CD4-positive, alpha-beta memory T cell (primary cell): ENCODE results near the gene OLFML2A. TPM values are rescaled to one million over a fixed set of nuclear protein-coding genes. Genes with fewer than 3 reads are reported as not detected.

Experiments
- CTCF ChIA-PET: fragments of 350-600 bp; sonication (Branson Sonifier 250); formaldehyde crosslinking; loops from one replicate; lab custom pipeline; 2021; ENCODE audit warnings: inconsistent platforms; ENCODE audit not compliant: partially characterized antibody; lab: Charles Lee
- POLR2A ChIA-PET: fragments of 350-600 bp; sonication (Branson Sonifier 250); formaldehyde crosslinking; loops from one replicate; lab custom pipeline; 2021; ENCODE audit not compliant: partially characterized antibody; lab: Charles Lee
- DNase-seq, 5 donors: peaks; one replicate each; pipeline versions ENCODE4 v3.0.0 to v3.0.0-alpha.2; 2020 to 2022; ENCODE audit warnings: mixed read lengths in 1 of 5
- H3K27ac ChIP-seq: one replicate; pipeline ENCODE4 v1.7.0; 2013; ENCODE audit warnings: low read depth, low read length
- H3K27me3 ChIP-seq: 2 replicates; pipeline ENCODE4 v1.7.0; 2013; ENCODE audit warnings: mild to moderate bottlenecking, low read length, moderate library complexity; ENCODE audit not compliant: insufficient read depth
- H3K36me3 ChIP-seq: 2 replicates; pipeline ENCODE4 v1.7.0; 2013; ENCODE audit warnings: mild to moderate bottlenecking, low read length, moderate library complexity; ENCODE audit not compliant: insufficient read depth
- H3K4me1 ChIP-seq: 2 replicates; pipeline ENCODE4 v1.7.0; 2013; ENCODE audit warnings: mild to moderate bottlenecking, low read length, moderate library complexity; ENCODE audit not compliant: insufficient read depth
- H3K4me3 ChIP-seq, 2 donors: one replicate each; pipeline ENCODE4 v1.7.0; 2013; ENCODE audit warnings: low read length in 2 of 2, mild to moderate bottlenecking in 1 of 2
- H3K9me3 ChIP-seq, 2 donors: one replicate each; pipeline ENCODE4 v1.7.0; 2013; ENCODE audit warnings: low read length in 2 of 2, control low read depth in 1 of 2; ENCODE audit not compliant: control insufficient read depth in 1 of 2
- H3K27ac Mint-ChIP-seq, 7 donors: one replicate each; pipeline ENCODE4 v1.8.0; 2020 to 2021; ENCODE audit warnings: mixed read lengths in 7 of 7, mild to moderate bottlenecking in 6 of 7, inconsistent platforms in 3 of 7, moderate library complexity in 3 of 7
- H3K27me3 Mint-ChIP-seq, 2 donors: one replicate each; pipeline ENCODE4 v1.8.0; 2020 to 2021; ENCODE audit warnings: mixed read lengths in 2 of 2
- H3K36me3 Mint-ChIP-seq, 2 donors: one replicate each; pipeline ENCODE4 v1.8.0; 2020 to 2021; ENCODE audit warnings: mixed read lengths in 2 of 2, inconsistent platforms in 1 of 2, mild to moderate bottlenecking in 1 of 2
- H3K4me1 Mint-ChIP-seq, 4 donors: one replicate each; pipeline ENCODE4 v1.8.0; 2020 to 2021; ENCODE audit warnings: mixed read lengths in 4 of 4, mild to moderate bottlenecking in 1 of 4
- H3K4me3 Mint-ChIP-seq, 8 donors: one replicate each; pipeline ENCODE4 v1.8.0; 2020 to 2021; ENCODE audit warnings: mixed read lengths in 8 of 8, mild to moderate bottlenecking in 7 of 8, moderate library complexity in 6 of 8, inconsistent platforms in 3 of 8
- H3K9me3 Mint-ChIP-seq, 8 donors: one replicate each; pipeline ENCODE4 v1.8.0; 2020 to 2021; ENCODE audit warnings: mixed read lengths in 8 of 8, mild to moderate bottlenecking in 5 of 8, inconsistent platforms in 3 of 8, moderate library complexity in 1 of 8
- intact Hi-C: fragments of 100-400 bp; cut with micrococcal nuclease; formaldehyde crosslinking; loops from one replicate; pipeline ENCODE4 v1.15.1; 2023
- polyA plus RNA-seq, 2 donors: library from polyadenylated mRNA; unstranded; fragments of 300-500 nt; fragmentation: Illumina TruSeq; gene quantifications; one replicate each; pipeline ENCODE4 v1.2.3, GENCODE V29; 2021
- total RNA-seq, 2 experiments: library from RNA; stranded (reverse); gene quantifications; one replicate each; pipeline ENCODE4 v1.2.3, GENCODE V29; 2021

The OLFML2A gene
- total and polyA plus RNA-seq, 4 experiments from 2014 or later = not detected

DNA sequence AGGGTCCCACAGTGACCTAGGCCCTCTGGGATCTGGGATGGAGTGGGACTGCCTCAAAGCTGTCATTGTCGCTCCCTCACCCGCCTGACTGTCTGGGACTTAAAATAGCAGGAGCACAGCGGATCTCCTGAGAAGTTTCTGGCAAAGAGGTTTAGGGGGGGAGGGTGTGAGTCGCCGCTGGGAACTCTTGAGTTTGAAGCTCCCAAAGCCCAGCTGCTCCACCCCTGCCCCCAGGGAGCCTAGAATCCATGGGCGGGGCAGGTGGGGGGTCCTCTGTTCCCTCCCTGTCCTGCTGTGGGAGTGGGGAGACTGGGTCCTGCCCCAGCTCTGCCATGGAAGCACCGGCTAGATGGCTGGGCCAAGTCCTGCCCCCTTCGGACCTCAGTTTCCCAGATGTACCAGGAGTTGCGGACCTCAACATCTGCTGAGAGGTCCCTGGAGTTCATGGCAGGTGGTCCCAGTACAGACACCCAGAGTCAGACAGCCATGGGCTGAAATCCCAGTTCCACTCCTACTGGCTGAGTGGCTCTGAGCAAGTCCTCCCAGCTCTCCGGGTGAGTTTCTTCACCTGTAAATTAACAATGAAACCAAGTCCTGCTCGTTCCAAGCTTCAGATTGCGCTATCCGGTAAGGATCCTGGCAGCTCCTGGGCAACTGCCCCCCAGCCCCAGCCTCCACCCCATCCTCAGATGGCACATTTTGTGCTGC is 75.3 kb downstream of the OLFML2A start:
- no peak overlapping the region for H3K27ac ChIP-seq
- intact Hi-C loops = loop anchor here (2.0 to 5.0 kb wide), 2 partner anchors 140 to 235 kb away; no protein-coding TSS in a partner anchor
- H3K9me3 ChIP-seq = no peaks in the 10 kb centered on the region
- ChIA-PET POLR2A (interaction anchor here (1.3 to 3.2 kb wide), 4 partner anchors 9 to 81 kb away, joined by 6 to 23 read pairs (median 18); partner anchors contain the start of genes ARPC5L, NR6A1 and RPL35), CTCF (interaction anchor here (0.6 to 10.5 kb wide), 20 partner anchors 9 to 336 kb away, joined by 3 to 230 read pairs (median 4); partner anchors contain the start of genes ARPC5L, NR6A1, OLFML2A and RPL35)
- Mint-ChIP-seq H3K4me3 (peak overlapping the region in 4 of 8 donors; percentile 48 to 74 (median 68)), H3K36me3 (peaks cover under 1 to 4% of the 10 kb centered on the region in 2 donors), H3K27me3 (peaks cover 0 to 3% of the 10 kb centered on the region in 2 donors), H3K27ac (peak overlapping the region in 6 of 7 donors; percentile 29 to 83 (median 64)), H3K9me3 (peaks cover 0 to 2% (median 0%) of the 10 kb centered on the region in 8 donors), H3K4me1 (peaks cover 5 to 19% (median 6%) of the 10 kb centered on the region in 4 donors)
- peaks cover 6% of the 10 kb centered on the region for H3K36me3 ChIP-seq
- no peaks in the 10 kb centered on the region for H3K27me3 ChIP-seq
- H3K4me3 ChIP-seq = peak overlapping the region in 1 of 2 donors; percentile 58
- peaks cover 11% of the 10 kb centered on the region for H3K4me1 ChIP-seq
- peak in 1 of 5 donors; percentile 37 for DNase-seq

GRCh38 chr9:124852829-124853531 is 76.0 kb downstream of the OLFML2A start, which contains the start of gene WDR38:
WDR38 (plus strand) TSS chr9:124853460; CDS start chr9:124853532, 72 bp downstream.
- peaks cover 13% of the 10 kb centered on the region for H3K36me3 ChIP-seq
- Mint-ChIP-seq H3K4me3 (peak within 1 kb of the TSS; percentile 55 to 79 (median 72)), H3K4me1 (peaks cover 5 to 19% (median 6%) of the 10 kb centered on the region in 4 donors), H3K9me3 (peaks cover 0 to 2% (median 0%) of the 10 kb centered on the region in 8 donors), H3K36me3 (peaks cover 7 to 11% of the 10 kb centered on the region in 2 donors), H3K27ac (peak within 1 kb of the TSS; percentile 57 to 95 (median 83)), H3K27me3 (peaks cover 0 to 1% of the 10 kb centered on the region in 2 donors)
- H3K27me3 ChIP-seq = no peaks in the 10 kb centered on the region
- peak within 1 kb of the TSS; percentile 69 for H3K27ac ChIP-seq
- peaks cover 11% of the 10 kb centered on the region for H3K4me1 ChIP-seq
- DNase-seq = peak; percentile 78 to 91 (median 80)
- intact Hi-C loops = loop anchor here (1.0 to 5.0 kb wide), 4 partner anchors 41 to 236 kb away; no protein-coding TSS in a partner anchor
- H3K9me3 ChIP-seq = no peaks in the 10 kb centered on the region
- POLR2A ChIA-PET = interaction anchor here (0.6 to 3.2 kb wide), 8 partner anchors 9 to 342 kb away, joined by 3 to 23 read pairs (median 6); partner anchors contain the start of genes ARPC5L, NR6A1, OLFML2A and RPL35
- CTCF ChIA-PET = interaction anchor here (0.6 to 10.5 kb wide), 34 partner anchors 9 to 528 kb away, joined by 3 to 230 read pairs (median 4); partner anchors contain the start of genes ARPC5L, GAPVD1, NR6A1 and OLFML2A
- peak within 1 kb of the TSS; percentile 3 to 58 for H3K4me3 ChIP-seq

DNA sequence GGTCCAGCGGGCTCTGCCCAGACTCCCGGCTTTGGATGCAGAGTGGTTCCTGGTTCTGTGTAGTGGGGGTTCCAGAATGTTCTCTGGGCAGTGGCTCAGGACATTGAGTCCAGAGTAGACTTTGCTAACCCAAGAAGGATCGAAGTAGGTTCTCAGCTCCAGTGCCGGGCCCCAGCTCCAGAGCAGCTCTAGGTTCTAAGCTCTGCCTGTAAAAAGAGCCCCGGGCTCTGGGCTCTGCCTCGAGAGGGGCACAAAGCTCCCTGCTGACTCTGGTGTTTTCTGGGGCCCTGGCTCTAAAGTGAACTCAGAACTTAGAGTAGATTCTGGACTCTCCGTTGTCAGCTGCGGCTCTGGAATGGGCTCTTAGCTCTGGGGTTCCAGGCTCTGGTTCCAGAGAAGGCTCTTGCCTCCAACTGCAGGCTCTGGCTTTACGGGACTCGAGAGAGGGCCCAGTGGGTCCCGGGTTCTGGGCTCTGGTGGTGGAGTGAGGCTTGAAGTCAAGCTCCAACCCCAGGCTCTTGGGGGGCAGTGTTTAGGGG is 76.7 kb downstream of the OLFML2A start:
- peaks cover 0 to 2% (median 0%) of the 10 kb centered on the region in 8 donors for H3K9me3 Mint-ChIP-seq
- Histone ChIP-seq H3K4me3 (peak overlapping the region in 1 of 2 donors; percentile 58), H3K27me3 (no peaks in the 10 kb centered on the region), H3K27ac (peak overlapping the region; percentile 69), H3K4me1 (peaks cover 11% of the 10 kb centered on the region), H3K9me3 (no peaks in the 10 kb centered on the region), H3K36me3 (peaks cover 20% of the 10 kb centered on the region)
- H3K36me3 Mint-ChIP-seq = peaks cover 7 to 18% of the 10 kb centered on the region in 2 donors
- H3K4me1 Mint-ChIP-seq = peaks cover 5 to 19% (median 6%) of the 10 kb centered on the region in 4 donors
- intact Hi-C loops = loop anchor here (1.0 to 5.0 kb wide), 4 partner anchors 41 to 237 kb away; no protein-coding TSS in a partner anchor
- H3K27ac Mint-ChIP-seq = peak overlapping the region; percentile 57 to 92 (median 72)
- ChIA-PET CTCF (interaction anchor here (0.6 to 10.5 kb wide), 28 partner anchors 8 to 527 kb away, joined by 3 to 230 read pairs (median 4); partner anchors contain the start of genes ARPC5L, GAPVD1, NR6A1 and OLFML2A), POLR2A (interaction anchor here (0.6 to 3.2 kb wide), 7 partner anchors 8 to 342 kb away, joined by 3 to 23 read pairs (median 5); partner anchors contain the start of genes ARPC5L, NR6A1, OLFML2A and RPL35)
- peaks cover 0 to 1% of the 10 kb centered on the region in 2 donors for H3K27me3 Mint-ChIP-seq
- DNase-seq = no peak
- H3K4me3 Mint-ChIP-seq = peak overlapping the region in 7 of 8 donors; percentile 41 to 79 (median 58)

DNA sequence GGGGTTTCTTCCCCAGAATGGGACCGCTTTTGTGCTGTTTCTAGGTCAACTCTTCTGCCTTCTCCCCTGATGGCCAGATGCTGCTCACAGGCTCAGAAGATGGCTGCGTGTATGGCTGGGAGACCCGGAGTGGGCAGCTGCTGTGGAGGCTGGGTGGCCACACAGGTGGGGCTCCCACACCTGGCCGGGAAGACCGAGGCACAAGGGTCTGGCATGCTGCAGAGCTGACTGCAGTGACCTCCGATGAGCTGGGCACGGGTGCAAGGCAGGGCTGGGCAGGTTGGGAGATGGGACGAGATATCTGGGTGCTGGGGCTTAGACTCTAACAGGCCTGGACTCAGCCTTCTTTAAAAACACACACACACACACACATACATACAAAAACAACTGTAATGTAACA is 77.2 kb downstream of the OLFML2A start:
- ChIA-PET POLR2A (interaction anchor here (1.4 to 3.2 kb wide), 6 partner anchors 8 to 85 kb away, joined by 3 to 23 read pairs (median 10); partner anchors contain the start of genes ARPC5L, NR6A1 and RPL35), CTCF (interaction anchor here (0.7 to 10.5 kb wide), 22 partner anchors 8 to 407 kb away, joined by 3 to 230 read pairs (median 4); partner anchors contain the start of genes ARPC5L, GAPVD1, NR6A1 and OLFML2A)
- Mint-ChIP-seq H3K9me3 (peaks cover 0 to 2% (median 0%) of the 10 kb centered on the region in 8 donors), H3K27me3 (peaks cover 0 to 1% of the 10 kb centered on the region in 2 donors), H3K4me1 (peaks cover 5 to 21% (median 7%) of the 10 kb centered on the region in 4 donors), H3K36me3 (peaks cover 7 to 23% of the 10 kb centered on the region in 2 donors), H3K27ac (peak overlapping the region; percentile 57 to 95 (median 82)), H3K4me3 (peak overlapping the region in 3 of 8 donors; percentile 37 to 71 (median 57))
- peak overlapping the region; percentile 69 for H3K27ac ChIP-seq
- no peaks in the 10 kb centered on the region for H3K9me3 ChIP-seq
- H3K27me3 ChIP-seq = no peaks in the 10 kb centered on the region
- H3K4me3 ChIP-seq = no peak overlapping the region
- peaks cover 24% of the 10 kb centered on the region for H3K36me3 ChIP-seq
- intact Hi-C loops = loop anchor here (5.0 kb wide), 1 partner anchor 142 kb away; no protein-coding TSS in a partner anchor
- peaks cover 16% of the 10 kb centered on the region for H3K4me1 ChIP-seq
- DNase-seq = no peak

GRCh38 chr9:124854822-124855221 is 77.9 kb downstream of the OLFML2A start:
- ChIA-PET CTCF (interaction anchor here (1.1 to 10.5 kb wide), 7 partner anchors 14 to 273 kb away, joined by 3 to 230 read pairs (median 14); partner anchors contain the start of genes NR6A1 and OLFML2A), POLR2A (interaction anchor here (1.4 to 3.2 kb wide), 4 partner anchors 15 to 86 kb away, joined by 3 to 15 read pairs (median 4); no protein-coding TSS in a partner anchor)
- Histone ChIP-seq H3K4me1 (peaks cover 22% of the 10 kb centered on the region), H3K27me3 (no peaks in the 10 kb centered on the region), H3K9me3 (no peaks in the 10 kb centered on the region), H3K4me3 (no peak overlapping the region), H3K27ac (no peak overlapping the region), H3K36me3 (peaks cover 31% of the 10 kb centered on the region)
- H3K9me3 Mint-ChIP-seq = peaks cover 0 to 2% (median 0%) of the 10 kb centered on the region in 8 donors
- DNase-seq = no peak
- intact Hi-C loops = loop anchor here (5.0 kb wide), 1 partner anchor 143 kb away; no protein-coding TSS in a partner anchor
- H3K27ac Mint-ChIP-seq = peak overlapping the region in 6 of 7 donors; percentile 17 to 92 (median 52)
- H3K36me3 Mint-ChIP-seq = peaks cover 10 to 30% of the 10 kb centered on the region in 2 donors
- H3K4me3 Mint-ChIP-seq = peak overlapping the region in 2 of 8 donors; percentile 5 to 20
- H3K4me1 Mint-ChIP-seq = peaks cover 8 to 27% (median 13%) of the 10 kb centered on the region in 4 donors
- H3K27me3 Mint-ChIP-seq = peaks cover 0 to 1% of the 10 kb centered on the region in 2 donors
